ENCODE results near the gene NUDT6.

The NUDT6 gene

GRCh38 chr4:122909683-122910082 is 12.7 kb downstream of the NUDT6 start:
- no peak overlapping the region for H2AFZ ChIP-seq (ENCODE audit: low read length)

GRCh38 chr4:122908223-122908622 is 14.2 kb downstream of the NUDT6 start:
- no peak for TF ChIP-seq CTCF (conservative IDR thresholded peaks at IDR 0.05; ENCODE audit: low read length)
- no peaks in the 10 kb centered on the region for H3K9me2 ChIP-seq (replicated peaks; ENCODE audit: low read depth, low read length)
- H3K79me2 ChIP-seq (ENCODE audit: insufficient read depth, low read length) = no peaks in the 10 kb centered on the region
- H2AFZ ChIP-seq (ENCODE audit: low read length) = no peak overlapping the region
- no peaks in the 10 kb centered on the region for H3F3A ChIP-seq (ENCODE audit: low read depth)
- no peak overlapping the region for H3K4me2 ChIP-seq (ENCODE audit: low read depth, low read length, poor library complexity, severe bottlenecking)
- no peaks in the 10 kb centered on the region for H3K4me1 ChIP-seq (ENCODE audit: insufficient read depth, low read length, poor library complexity, severe bottlenecking)
- no peak overlapping the region for H3K4me3 ChIP-seq (ENCODE audit: low read length, poor library complexity, severe bottlenecking)
- H3K27me3 ChIP-seq (ENCODE audit: insufficient read depth, low read length, poor library complexity, severe bottlenecking) = no peaks in the 10 kb centered on the region
- H3K9ac ChIP-seq (ENCODE audit: low read depth, low read length, poor library complexity, severe bottlenecking) = no peak overlapping the region
- H3K36me3 ChIP-seq (ENCODE audit: insufficient read depth, low read length) = no peaks in the 10 kb centered on the region
- H3K9me3 ChIP-seq (ENCODE audit: insufficient read depth, low read depth, low read length) = no peaks in the 10 kb centered on the region
- no peaks in the 10 kb centered on the region for H4K20me1 ChIP-seq (ENCODE audit: insufficient read depth, low read length, poor library complexity, severe bottlenecking)

More at GRCh38 chr4:122909683-122910082, 12.7 kb downstream of the NUDT6 start:
- no peak overlapping the region for H3K4me3 ChIP-seq (ENCODE audit: low read length, poor library complexity, severe bottlenecking)
- no peaks in the 10 kb centered on the region for H3K36me3 ChIP-seq (ENCODE audit: insufficient read depth, low read length)
- no peaks in the 10 kb centered on the region for H4K20me1 ChIP-seq (ENCODE audit: insufficient read depth, low read length, poor library complexity, severe bottlenecking)
- H3K4me1 ChIP-seq (ENCODE audit: insufficient read depth, low read length, poor library complexity, severe bottlenecking) = no peaks in the 10 kb centered on the region
- H3F3A ChIP-seq (ENCODE audit: low read depth) = no peaks in the 10 kb centered on the region
- no peaks in the 10 kb centered on the region for H3K9me3 ChIP-seq (ENCODE audit: insufficient read depth, low read depth, low read length)
- H3K79me2 ChIP-seq (ENCODE audit: insufficient read depth, low read length) = no peaks in the 10 kb centered on the region
- no peaks in the 10 kb centered on the region for H3K27me3 ChIP-seq (ENCODE audit: insufficient read depth, low read length, poor library complexity, severe bottlenecking)
- TF ChIP-seq CTCF (conservative IDR thresholded peaks at IDR 0.05; ENCODE audit: low read length) (no peak), EZH2phosphoT487 (IDR thresholded peaks at IDR 0.05; ENCODE audit: borderline replicate concordance) (no peak)
- H3K9ac ChIP-seq (ENCODE audit: low read depth, low read length, poor library complexity, severe bottlenecking) = no peak overlapping the region
- H3K4me2 ChIP-seq (ENCODE audit: low read depth, low read length, poor library complexity, severe bottlenecking) = no peak overlapping the region
- no peaks in the 10 kb centered on the region for H3K9me2 ChIP-seq (replicated peaks; ENCODE audit: low read depth, low read length)

GRCh38 chr4:122906859-122907305 is 15.5 kb downstream of the NUDT6 start:
- Histone ChIP-seq H3F3A (ENCODE audit: low read depth) (no peaks in the 10 kb centered on the region), H4K20me1 (ENCODE audit: insufficient read depth, low read length, poor library complexity, severe bottlenecking) (no peaks in the 10 kb centered on the region), H3K79me2 (ENCODE audit: insufficient read depth, low read length) (no peaks in the 10 kb centered on the region), H3K4me1 (ENCODE audit: insufficient read depth, low read length, poor library complexity, severe bottlenecking) (no peaks in the 10 kb centered on the region), H3K4me3 (ENCODE audit: low read length, poor library complexity, severe bottlenecking) (no peak overlapping the region), H2AFZ (ENCODE audit: low read length) (no peak overlapping the region), H3K36me3 (ENCODE audit: insufficient read depth, low read length) (no peaks in the 10 kb centered on the region), H3K4me2 (ENCODE audit: low read depth, low read length, poor library complexity, severe bottlenecking) (no peak overlapping the region), H3K9ac (ENCODE audit: low read depth, low read length, poor library complexity, severe bottlenecking) (no peak overlapping the region), H3K9me3 (ENCODE audit: insufficient read depth, low read depth, low read length) (no peaks in the 10 kb centered on the region), H3K27me3 (ENCODE audit: insufficient read depth, low read length, poor library complexity, severe bottlenecking) (no peaks in the 10 kb centered on the region), H3K9me2 (replicated peaks; ENCODE audit: low read depth, low read length) (no peaks in the 10 kb centered on the region)
- TF ChIP-seq CTCF (conservative IDR thresholded peaks at IDR 0.05; ENCODE audit: low read length) (no peak), EZH2phosphoT487 (IDR thresholded peaks at IDR 0.05; ENCODE audit: borderline replicate concordance) (no peak)

All from Loucy (cell line).